HG03442 (cell line): ENCODE results near the gene ZSCAN2.
"Not testable (repeated sequence)": the region's sequence is repeated elsewhere in the genome, so short reads cannot be mapped to it uniquely, and the experiment has no call there.

Source experiments
- ATAC-seq: cut with Tn5 transposase; IDR thresholded peaks from one replicate; pipeline ENCODE4 v1.9.1; 2021; ENCODE audit warnings: mild to moderate bottlenecking, moderate library complexity; ENCODE audit not compliant: unreplicated experiment

Gene ZSCAN2

DNA sequence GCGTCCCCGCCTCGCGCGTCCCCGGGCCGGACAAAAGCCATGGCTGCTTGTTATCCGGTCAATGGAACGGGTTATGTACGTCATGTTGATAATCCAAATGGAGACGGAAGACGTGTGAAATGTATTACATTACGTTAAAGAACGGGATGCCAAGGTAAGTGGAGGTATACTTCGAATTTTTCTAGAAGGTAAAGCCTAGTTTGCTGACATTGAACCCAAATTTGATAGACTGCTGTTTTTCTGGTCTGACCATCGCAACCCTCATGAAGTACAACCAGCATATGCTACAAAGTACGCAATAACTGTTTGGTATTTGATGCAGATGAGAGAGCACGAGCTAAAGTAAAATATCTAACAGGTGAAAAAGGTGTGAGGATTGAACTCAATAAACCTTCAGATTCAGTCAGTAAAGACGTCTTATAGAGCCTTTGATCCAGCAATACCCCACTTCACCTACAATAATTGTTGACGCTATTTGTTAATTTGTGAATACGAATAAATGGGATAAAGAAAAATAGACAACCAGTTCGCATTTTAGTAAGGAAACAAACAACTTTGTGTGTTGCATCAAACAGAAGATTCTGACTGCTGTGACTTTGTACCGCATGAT lies 33.5 kb downstream of the ZSCAN2 start:
- no peak for ATAC-seq

DNA sequence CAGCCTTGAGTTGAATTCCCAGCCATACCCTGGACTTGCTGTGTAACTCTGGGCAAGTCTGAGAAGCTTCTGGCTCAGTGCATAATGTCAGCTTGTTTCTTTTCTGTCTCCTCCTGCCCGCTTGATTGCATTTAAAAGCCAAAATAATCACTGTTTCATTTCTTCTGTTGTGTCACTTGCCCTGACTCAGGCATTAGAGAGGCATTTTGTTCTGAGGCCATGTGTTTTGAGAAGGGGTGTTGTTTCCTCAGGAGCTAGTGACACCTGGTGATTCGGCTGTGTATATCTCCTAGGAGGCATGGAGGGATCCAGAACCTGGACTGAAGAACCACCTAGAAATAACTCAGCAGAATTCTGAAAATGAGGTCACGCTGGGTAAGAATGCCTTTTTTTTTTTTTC lies 37.3 kb downstream of the ZSCAN2 start:
- no peak for ATAC-seq

DNA sequence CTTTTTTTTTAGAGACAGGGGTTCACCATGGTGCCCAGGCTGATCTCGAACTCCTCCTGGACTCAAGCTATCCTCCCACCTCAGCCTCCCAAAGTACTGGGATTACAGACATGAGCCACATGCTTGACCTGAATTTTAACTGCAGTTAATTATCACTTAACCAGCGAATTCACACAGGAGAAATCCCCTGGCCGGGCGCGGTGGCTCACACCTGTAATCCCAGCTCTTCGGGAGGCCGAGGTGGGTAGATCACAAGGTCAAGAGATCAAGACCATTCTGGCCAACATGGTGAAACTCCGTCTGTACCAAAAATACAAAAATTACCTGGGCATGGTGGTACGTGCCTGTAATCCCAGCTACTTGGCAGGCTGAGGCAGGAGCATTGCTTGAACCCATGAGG lies 41.1 kb downstream of the ZSCAN2 start:
- ATAC-seq: not testable (repeated sequence)

DNA sequence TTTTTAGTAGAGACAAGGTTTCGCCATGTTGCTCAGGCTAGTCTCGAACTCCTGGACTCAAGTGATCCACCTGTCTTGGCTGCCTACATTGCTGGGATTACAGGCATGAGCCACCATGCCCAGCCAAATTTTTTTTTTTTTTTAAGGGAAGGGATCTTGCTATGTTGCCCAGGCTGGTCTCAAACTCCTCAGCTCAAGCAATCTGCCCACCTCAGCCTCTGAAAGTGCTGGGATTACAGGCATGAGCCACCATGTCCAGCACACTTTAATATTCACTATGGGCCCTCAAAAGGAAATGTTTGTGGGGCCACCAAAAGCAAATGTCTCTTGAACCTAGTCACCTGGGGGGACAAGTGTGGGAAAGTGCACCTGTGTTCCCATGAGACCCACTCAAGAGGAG lies 41.8 kb downstream of the ZSCAN2 start:
- not testable (repeated sequence) for ATAC-seq

DNA sequence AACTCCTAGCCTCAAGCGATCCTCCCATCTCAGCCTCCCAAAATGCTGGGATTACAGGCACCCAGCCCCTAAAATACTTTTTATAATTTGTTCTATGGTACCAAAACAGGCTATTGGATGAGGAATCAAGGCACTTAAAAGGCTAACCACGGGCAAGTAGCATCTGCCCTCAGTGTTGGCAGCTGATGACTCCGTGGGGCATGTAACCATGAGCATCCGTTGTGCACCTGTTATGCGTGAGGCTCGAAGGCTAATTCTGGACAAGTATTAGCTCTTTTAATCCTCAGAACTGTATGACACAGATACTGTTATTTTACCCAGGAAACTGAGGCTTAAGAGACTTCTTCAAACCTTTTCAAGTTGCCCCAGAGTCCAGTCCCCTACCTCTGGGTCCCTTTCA lies 43.0 kb downstream of the ZSCAN2 start:
- no peak for ATAC-seq

DNA sequence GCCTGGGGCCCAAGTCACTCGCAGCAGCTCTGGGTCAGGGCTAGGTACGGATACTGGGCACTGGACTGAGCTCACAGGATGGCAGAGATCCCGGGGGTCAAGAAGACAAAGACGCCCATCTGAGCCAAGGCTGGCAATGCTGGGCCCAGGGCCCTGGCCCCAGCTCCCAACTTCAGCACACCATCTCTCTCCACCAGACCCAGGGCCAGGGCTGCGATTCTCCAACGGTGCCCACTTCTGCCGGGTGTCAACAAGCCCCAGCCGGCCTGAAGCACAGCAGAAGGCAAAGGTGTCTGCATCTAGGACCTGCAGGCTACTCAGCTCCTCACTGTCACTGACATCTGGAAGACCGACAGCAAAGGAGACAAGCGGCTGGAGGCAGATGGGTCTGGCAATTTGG lies 44.7 kb downstream of the ZSCAN2 start:
- no peak for ATAC-seq

DNA sequence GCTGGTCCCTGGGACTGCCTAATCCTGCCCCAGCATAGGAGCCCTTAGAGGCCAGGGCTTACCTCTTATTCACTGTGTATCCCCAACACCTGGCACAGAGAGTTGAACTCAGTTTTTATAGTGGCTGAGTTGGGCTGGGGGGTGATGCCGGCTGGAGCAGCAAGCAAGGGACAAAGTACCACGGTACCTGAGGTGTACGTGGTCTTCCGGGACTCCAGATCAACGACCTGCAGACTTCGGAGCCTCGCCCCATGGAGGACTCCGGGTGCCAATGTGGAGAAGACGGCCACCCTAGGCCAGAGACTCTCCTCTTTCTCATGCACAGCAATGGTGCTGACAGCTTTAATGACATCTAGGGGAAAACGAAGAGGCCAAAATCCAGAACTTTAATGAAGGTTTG lies 45.2 kb downstream of the ZSCAN2 start:
- no peak for ATAC-seq

DNA sequence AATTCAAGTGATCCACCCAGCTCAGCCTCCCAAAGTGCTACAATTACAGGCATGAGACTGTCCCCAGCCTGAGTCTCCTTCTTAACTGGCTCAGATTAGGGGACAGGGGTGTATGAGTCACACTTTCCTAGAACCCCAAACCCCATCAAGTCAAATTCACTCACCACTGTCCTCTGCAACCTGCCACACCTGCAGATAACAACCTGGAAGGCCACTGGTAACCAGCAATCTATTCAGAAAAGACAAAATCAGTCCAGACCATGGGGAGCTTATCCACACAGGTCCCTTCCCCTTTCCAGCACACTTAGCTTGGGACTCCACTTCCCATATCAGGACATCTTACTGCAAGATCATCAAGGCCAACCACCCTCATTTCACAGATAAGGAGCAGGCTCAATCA lies 46.9 kb downstream of the ZSCAN2 start:
- no peak for ATAC-seq

DNA sequence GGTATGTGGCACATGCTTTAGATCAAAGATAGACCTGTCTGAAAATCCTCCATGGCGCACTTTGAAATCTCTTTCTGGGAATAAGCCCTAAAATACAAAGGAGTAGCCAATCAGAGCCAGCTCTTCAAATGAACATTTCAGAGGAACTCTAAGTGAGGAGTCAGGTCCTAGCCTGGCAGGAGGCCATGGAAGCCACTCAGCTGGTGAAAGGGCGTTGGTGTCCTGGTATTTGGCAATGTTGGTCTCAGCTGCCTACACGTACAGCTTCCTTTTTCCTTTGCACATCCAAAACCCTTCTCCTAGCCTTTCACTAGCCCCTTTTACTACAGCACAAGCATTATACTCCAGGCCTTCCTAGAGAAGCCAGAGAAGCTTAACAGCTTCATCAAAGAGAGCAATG lies 47.7 kb downstream of the ZSCAN2 start:
- no peak for ATAC-seq

DNA sequence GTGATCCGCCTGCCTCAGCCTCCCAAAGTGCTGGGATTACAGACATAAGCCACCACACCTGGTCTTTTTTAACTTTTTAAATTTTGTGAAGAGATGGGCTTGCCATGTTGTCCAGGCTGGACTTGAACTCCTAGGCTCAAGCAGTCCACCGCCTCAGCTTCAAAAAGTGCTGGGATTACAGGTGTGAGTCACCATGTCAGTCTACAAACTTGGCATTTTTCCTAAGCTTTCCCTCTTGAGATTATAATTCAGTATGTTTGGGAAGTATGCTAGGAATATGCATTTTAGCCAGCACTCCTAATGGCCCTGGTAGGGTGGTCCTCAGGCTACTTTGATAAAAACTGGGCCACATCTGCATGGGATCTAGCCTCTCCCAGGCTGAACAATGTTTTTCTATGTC lies 48.9 kb downstream of the ZSCAN2 start:
- no peak for ATAC-seq

DNA sequence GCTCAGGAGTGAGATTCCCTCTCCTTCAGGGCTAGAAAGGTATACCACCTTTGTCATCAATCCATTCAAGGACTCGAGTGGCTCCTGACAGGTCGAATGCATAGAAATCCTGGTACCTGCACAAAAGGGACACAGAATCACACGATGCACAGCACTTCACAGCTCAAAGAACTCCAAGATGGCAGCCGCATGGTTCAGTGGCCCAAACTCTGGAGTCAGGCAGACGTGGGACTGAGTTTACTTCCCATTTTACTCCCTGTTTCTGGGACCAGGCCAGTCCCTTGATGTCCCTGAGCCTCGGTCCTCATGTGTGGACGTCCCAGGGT lies 52.7 kb downstream of the ZSCAN2 start:
- ATAC-seq: no peak

DNA sequence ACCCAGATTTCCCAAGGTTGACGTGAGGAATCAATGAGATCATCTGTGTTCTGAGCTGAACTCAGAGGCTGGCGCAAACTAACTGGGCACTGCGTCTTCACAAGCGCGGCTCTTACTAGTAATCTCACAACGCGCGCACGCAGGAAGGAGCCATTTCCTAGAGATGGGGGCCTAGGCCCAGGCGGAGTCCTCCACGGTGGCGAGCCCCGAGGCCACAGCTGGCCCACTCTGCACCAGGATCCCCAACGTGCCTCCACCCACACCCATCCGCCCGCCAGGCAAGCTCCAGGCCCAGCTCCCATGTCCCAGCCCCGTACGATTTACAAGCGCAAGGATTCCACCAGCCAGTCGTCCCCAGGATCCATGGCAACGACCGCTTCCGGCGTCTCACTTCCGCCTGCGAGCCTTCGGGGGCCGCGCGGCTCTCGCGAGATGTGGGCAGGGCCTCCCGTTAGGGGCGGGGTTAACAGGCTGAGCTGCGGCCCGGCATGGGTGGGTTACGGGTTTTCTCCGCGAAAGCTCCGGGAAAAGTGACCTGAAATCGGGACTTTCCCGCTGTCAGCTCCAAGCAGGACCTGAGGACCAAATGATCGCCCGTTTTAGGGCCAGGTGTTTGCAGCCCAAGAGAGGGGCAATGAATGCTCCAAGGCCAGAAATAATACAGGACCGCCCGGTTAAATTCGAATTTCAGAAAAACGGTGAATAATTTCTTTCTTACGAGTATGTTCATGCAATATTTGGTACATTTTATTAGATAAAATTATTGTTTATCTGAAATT lies 53.3 kb downstream of the ZSCAN2 start, which contains the start of gene WDR73:
TSS of gene WDR73 (minus strand) at position 374 of the 779 bp plus-strand sequence. CDS start at position 365, 9 bp downstream.
- ATAC-seq: peak; percentile 72

DNA sequence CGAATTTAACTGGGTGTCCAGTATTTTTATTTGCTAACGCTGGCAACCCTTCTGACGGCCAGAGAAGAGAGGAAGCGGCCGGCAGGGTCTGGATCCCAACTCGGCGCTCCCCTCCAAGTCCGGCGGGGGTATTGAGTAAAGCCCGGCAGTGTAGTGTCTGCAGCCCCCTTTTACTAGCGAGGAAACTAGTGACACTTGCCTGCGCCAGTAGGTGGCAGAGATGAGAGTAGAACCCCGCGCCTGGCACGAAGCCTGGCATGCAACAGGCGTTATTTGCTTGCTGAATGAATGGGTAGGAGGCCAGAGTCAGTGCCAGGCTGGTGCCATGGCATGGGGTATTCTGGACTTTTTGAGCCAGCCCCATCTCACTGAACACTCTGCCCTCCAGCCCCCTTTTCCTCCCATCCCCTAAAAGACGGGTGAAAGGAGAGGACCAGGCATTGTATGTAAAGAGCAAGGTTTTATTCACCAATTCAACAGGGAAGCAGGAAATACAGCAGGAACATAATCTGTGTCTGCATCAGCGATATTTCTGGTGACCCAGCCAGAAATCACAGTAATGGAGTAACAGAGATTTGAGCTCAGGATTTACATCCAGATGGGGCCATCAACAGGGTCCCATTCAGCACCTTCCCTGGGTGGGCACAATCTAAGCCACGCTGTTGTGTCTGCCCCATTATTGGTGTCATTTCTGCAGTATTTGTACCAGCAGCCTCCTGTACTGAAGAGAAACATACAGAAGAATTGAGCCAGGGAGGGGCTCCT lies 54.1 kb downstream of the ZSCAN2 start:
- no peak for ATAC-seq

DNA sequence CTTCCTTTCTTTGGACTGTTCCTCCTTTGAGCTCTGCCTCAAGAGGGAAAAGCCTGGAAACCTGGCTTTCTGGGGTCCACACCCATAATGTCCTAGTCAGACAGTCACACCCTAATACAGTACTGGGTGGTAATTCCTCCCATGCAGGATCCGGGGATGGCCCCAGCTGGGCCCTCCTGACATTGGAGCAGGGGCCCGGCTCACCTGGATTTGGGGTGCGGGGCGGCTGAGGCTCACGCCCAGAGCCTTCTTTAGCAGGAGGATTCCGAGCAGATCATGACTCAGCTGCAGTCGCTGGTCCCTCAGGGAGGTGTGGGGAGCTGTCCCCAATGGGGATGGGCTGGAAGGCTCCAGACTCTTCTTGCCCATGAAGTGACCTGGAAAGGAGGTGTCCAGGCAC lies 56.2 kb downstream of the ZSCAN2 start:
- ATAC-seq: no peak

DNA sequence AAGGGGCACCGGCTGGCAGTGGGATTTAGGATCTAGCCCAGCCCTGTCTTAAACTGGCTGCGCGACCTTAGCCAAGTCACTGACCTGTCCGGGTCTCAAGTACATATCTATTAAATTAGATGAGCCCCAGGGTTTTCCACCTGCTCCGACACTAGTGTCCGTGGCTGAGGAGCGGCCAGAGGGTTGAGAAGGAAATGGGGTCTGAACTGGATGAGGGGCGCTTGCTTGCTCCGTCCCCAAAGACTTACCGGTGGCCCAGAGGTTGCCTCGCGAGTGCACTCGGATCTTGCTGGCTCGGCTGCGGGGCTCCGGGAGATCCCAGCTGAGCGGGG lies 56.9 kb downstream of the ZSCAN2 start:
- no peak for ATAC-seq

DNA sequence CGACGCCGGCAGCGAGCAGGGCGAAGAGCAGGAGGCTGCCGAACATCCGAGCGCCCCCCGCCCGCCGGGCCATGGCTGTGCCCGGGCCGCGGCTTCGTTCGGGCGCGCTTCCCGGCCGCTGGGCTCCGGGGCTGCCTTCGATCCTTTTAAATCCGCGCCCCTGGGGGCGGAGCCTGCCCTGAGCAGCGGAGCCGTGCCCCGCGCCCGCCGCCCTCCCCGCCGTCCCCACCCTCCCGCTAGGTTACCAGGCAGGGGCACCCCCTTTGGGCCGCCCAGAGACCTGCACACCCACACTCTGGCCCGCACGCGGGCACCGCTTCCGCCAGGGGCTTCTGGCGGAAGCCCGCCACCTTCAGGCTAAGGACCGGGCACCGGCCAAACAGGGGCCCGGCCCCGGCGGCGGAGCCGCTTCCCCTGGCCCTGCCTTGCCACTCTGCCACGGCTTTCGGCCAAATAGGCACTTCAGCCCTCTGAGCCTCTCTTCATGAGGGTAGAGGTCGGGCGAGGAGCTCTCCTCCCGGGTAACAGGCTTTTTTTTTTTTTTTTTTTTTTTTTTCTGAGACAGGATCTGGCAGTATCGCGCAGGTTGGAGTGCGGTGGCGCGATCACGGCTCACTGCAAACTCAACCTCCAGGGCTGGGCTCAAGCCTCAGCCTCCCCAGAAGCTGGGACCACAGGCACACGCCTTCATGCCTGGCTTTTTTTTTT lies 57.4 kb downstream of the ZSCAN2 start, which contains the start of gene NMB:
TSS of gene NMB (minus strand) at position 120 of the 708 bp plus-strand sequence. CDS start at position 73, 47 bp downstream.
- ATAC-seq: peak; percentile 58

DNA sequence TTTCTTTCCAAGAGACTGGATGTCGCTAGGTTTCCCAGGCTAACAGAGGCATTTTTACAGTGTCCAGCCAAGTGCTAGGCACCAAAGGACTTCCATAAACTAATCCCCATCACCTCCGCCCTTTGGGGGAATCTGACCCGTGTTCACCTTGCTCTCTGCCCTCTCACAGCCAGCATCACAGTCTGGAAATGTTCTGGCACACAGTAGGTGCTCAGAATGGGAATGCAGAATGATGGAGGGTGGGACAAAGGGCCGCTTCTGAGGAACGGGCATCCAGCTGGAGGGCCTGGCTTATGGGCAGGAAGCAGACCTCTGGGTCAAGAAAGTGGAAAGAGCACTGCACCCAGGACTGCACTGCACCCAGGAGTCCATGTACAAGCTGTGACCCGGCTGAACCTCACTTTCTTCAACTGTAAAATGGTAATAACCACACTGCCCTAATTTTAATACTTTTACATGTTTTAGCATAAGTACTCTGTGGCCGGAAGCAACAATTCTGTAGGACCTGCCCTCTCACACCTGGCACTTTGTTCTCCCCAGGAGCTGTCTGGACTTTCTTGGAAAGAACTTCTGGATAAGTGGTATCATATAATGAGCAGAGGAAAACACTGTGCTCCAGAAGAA lies 58.1 kb downstream of the ZSCAN2 start:
- ATAC-seq: no peak

DNA sequence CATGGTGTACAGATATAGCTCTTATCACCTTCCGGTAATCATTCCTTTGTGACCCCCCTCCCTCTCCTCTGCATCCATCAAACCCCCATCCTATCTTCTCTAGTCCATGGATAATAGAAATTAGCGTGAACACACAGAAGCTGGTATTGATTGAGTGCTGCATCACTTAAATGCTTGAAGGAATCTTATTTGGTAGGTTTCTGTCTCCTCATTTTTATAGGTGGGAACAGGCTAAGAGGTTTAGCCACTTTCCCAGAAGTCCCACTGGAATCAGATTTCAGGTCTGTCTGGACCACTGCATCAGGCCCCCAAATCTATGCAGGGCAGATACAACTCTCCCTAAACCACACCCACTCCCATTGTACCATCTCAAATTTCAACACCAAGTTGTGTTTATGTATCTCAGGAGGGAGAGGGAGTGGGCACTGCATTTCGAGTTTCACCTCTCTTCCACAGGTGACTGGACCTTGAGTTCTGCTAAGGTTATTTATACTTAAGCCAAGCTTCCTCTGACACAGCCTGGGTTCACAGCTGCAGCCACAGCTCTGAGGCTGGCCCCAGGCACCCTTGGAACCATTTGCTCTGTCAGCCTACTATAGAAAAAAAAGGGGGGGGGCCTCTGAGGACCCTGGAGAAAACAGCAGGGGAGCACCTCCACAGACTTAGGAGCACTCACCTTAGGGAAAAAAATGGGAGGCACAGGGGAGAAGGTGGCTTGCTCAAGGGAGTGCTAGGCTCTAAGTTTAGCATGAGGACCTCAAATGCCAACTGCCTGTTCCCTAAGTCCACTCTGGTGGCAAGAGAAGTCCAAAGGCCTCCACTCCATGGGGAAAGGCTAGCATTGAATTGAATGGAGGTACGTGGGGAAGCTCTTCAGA lies 59.3 kb downstream of the ZSCAN2 start:
- ATAC-seq: no peak

DNA sequence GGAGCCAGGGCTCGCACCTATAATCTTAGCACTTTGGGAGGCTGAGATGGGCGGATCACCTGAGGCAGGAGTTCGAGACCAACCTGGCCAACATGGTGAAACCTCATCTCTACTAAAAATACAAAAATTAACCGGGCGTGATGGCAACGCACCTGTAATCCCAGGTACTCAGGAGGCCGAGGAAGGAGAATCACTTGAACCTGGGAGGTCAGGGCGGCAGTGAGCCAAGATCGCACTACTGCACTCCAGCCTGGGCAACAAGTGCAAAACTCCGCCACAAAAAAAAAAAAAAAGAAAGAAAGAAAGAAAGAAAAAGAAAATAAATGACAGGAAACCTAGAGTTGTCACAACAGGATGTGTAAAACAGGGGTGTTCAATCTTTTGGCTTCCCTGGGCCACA lies 60.2 kb downstream of the ZSCAN2 start:
- no peak for ATAC-seq

DNA sequence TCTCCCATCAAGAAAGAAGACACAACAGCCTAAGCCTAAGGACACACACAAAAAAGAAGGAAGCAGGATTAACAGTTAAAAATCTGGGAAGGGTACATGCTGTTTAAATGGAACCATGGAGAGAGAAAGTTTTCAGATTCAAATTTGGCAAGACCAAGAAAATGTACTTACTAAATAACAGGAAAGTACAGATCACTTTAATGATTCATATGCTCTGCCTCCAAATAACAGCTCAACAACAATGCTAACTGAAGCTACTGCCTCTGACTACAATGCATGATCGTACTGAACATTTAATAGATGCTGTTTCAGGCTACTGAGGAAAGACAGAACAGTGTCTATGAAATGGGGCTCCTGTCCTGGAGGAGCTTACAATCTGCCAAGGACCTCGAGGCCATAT lies 65.6 kb downstream of the ZSCAN2 start:
- no peak for ATAC-seq
